PC-3 (cell line): ENCODE data around the gene KCNK13. TPM values are rescaled to one million over a fixed set of nuclear protein-coding genes. Genes with fewer than 3 reads are reported as not detected.

Source experiments
- ATAC-seq: fragments of 200-7000 bp; cut with Tn5 transposase; 2 replicates; pipeline ENCODE4 v1.9.1; 2020; ENCODE audit warnings: mild to moderate bottlenecking, moderate library complexity
- BruUV-seq: library from RNA; stranded (reverse); fragments of 400-500 nt; replicated peaks from 2 replicates; lab custom pipeline; 2021; lab: Mats Ljungman, UMichigan
- CTCF ChIA-PET: fragments of 300-600 bp; sonication (Branson Sonifier 250); formaldehyde crosslinking; loops from one replicate; lab custom pipeline; 2022; ENCODE audit warnings: antibody characterized with exemption; lab: Charles Lee
- POLR2A ChIA-PET: fragments of 300-600 bp; sonication (Branson Sonifier 250); formaldehyde crosslinking; loops from one replicate; lab custom pipeline; 2022; ENCODE audit warnings: antibody characterized with exemption; ENCODE audit not compliant: unreplicated experiment; lab: Charles Lee
- DNase-seq: peaks from one replicate; pipeline ENCODE4 v3.0.0-alpha.2; 2015
- H2AFZ ChIP-seq: fragments of 300-600 bp; sonication (generic); 2 replicates; pipeline ENCODE4 v1.6.0; 2016; ENCODE audit warnings: antibody characterized with exemption, low read length
- H3F3A ChIP-seq: fragments of 300-600 bp; sonication (generic); one replicate; pipeline ENCODE4 v1.6.0; 2017; ENCODE audit warnings: antibody characterized with exemption, low read length, control low read depth, mild to moderate bottlenecking; ENCODE audit not compliant: unreplicated experiment
- H3K27ac ChIP-seq: fragments of 300-600 bp; sonication (generic); 2 replicates; pipeline ENCODE4 v1.5.1; 2016; ENCODE audit warnings: mild to moderate bottlenecking, low read length
- H3K27me3 ChIP-seq: fragments of 300-600 bp; sonication (generic); 2 replicates; pipeline ENCODE4 v1.6.1; 2016; ENCODE audit warnings: low read length, mixed read lengths
- H3K36me3 ChIP-seq: fragments of 300-600 bp; sonication (generic); 2 replicates; pipeline ENCODE4 v1.6.1; 2016; ENCODE audit warnings: low read depth, mixed run types, low read length, mixed read lengths
- H3K4me1 ChIP-seq: fragments of 300-600 bp; sonication (generic); 2 replicates; pipeline ENCODE4 v1.5.1; 2016; ENCODE audit warnings: low read length; ENCODE audit not compliant: insufficient read depth
- H3K4me2 ChIP-seq: fragments of 300-600 bp; sonication (generic); 2 replicates; pipeline ENCODE4 v1.6.0; 2016; ENCODE audit warnings: low read length
- H3K4me3 ChIP-seq: fragments of 300-600 bp; sonication (generic); 2 replicates; pipeline ENCODE4 v1.5.1; 2016; ENCODE audit warnings: mild to moderate bottlenecking, low read length, mixed read lengths
- H3K79me2 ChIP-seq: fragments of 300-600 bp; sonication (generic); 2 replicates; pipeline ENCODE4 v1.6.1; 2017; ENCODE audit warnings: low read length, mixed read lengths
- H3K9ac ChIP-seq: fragments of 300-600 bp; sonication (generic); 2 replicates; pipeline ENCODE4 v1.6.0; 2016; ENCODE audit warnings: mild to moderate bottlenecking, low read length
- H3K9me2 ChIP-seq: fragments of 300-600 bp; sonication (generic); replicated peaks from 2 replicates; pipeline ENCODE4 v1.6.1; 2016; ENCODE audit warnings: mixed run types, low read length, mixed read lengths
- H3K9me3 ChIP-seq: fragments of 300-600 bp; sonication (generic); 2 replicates; pipeline ENCODE4 v1.6.1; 2016; ENCODE audit warnings: low read length, mixed read lengths
- H4K20me1 ChIP-seq: fragments of 300-600 bp; sonication (generic); 2 replicates; pipeline ENCODE4 v1.6.1; 2016; ENCODE audit warnings: low read length, mixed read lengths
- CTCF ChIP-seq: fragments of 300-600 bp; sonication (generic); conservative IDR thresholded peaks from 2 replicates; pipeline ENCODE4 v1.5.1; 2017; ENCODE audit warnings: antibody characterized with exemption, low read depth, mild to moderate bottlenecking, low read length
- EZH2 ChIP-seq: fragments of 300-600 bp; sonication (generic); IDR thresholded peaks from one replicate; pipeline ENCODE4 v1.6.1; 2017; ENCODE audit warnings: antibody characterized with exemption, mild to moderate bottlenecking, low read length; ENCODE audit not compliant: unreplicated experiment
- EZH2phosphoT487 ChIP-seq: fragments of 300-600 bp; sonication (generic); IDR thresholded peaks from 2 replicates; pipeline ENCODE4 v1.6.1; 2018; ENCODE audit warnings: mild to moderate bottlenecking, antibody characterized with exemption, low read length, borderline replicate concordance
- intact Hi-C: fragments of 100-400 bp; cut with micrococcal nuclease; formaldehyde crosslinking; loops from 2 replicates; pipeline ENCODE4 v1.9.0; 2023
- total RNA-seq: library from RNA; depleted of rRNA; stranded (reverse); fragments of >200 nt; gene quantifications from 2 replicates; pipeline ENCODE4 v1.2.3, GENCODE V29; 2014

Gene KCNK13
- total RNA-seq, 1 experiment from 2014 or later: 0.58 TPM

GRCh38 chr14:90039253-90040010, 22.4 kb upstream of the KCNK13 start:
- H3K9ac ChIP-seq: no peak overlapping the region
- intact Hi-C loops: no loop called here
- H3K4me2 ChIP-seq: no peak overlapping the region
- H2AFZ ChIP-seq: no peak overlapping the region
- DNase-seq (no peak), ATAC-seq (no peak)
- peaks cover 23% of the 10 kb centered on the region; the same call in 1 of the 2 replicates for H3K36me3 ChIP-seq
- ChIA-PET POLR2A (no interaction called here), CTCF (no interaction called here)
- no peak overlapping the region for H3K27ac ChIP-seq
- TF ChIP-seq CTCF (no peak), EZH2 (no peak), EZH2phosphoT487 (no peak)
- no peaks in the 10 kb centered on the region for H3K9me2 ChIP-seq
- BruUV-seq: no TSS peak
- no peaks in the 10 kb centered on the region for H3K4me1 ChIP-seq
- H4K20me1 ChIP-seq: no peaks in the 10 kb centered on the region
- H3F3A ChIP-seq: no peaks in the 10 kb centered on the region
- H3K4me3 ChIP-seq: no peak overlapping the region
- no peaks in the 10 kb centered on the region for H3K27me3 ChIP-seq
- no peaks in the 10 kb centered on the region for H3K79me2 ChIP-seq
- no peaks in the 10 kb centered on the region for H3K9me3 ChIP-seq

GRCh38 chr14:90040411-90040810, 21.4 kb upstream of the KCNK13 start:
- Histone ChIP-seq H2AFZ (no peak overlapping the region), H3F3A (no peaks in the 10 kb centered on the region), H3K79me2 (no peaks in the 10 kb centered on the region), H4K20me1 (no peaks in the 10 kb centered on the region), H3K9ac (no peak overlapping the region), H3K4me2 (no peak overlapping the region), H3K27ac (no peak overlapping the region), H3K9me2 (no peaks in the 10 kb centered on the region), H3K4me1 (no peaks in the 10 kb centered on the region), H3K36me3 (peaks cover 30% of the 10 kb centered on the region), H3K27me3 (no peaks in the 10 kb centered on the region), H3K9me3 (no peaks in the 10 kb centered on the region), H3K4me3 (no peak overlapping the region)
- ATAC-seq: no peak
- POLR2A ChIA-PET: no interaction called here
- BruUV-seq: no TSS peak
- no peak for DNase-seq
- CTCF ChIA-PET: no interaction called here
- TF ChIP-seq EZH2: no peak
- no peak for TF ChIP-seq CTCF
- TF ChIP-seq EZH2phosphoT487: no peak
- intact Hi-C loops: no loop called here

- Histone ChIP-seq H3K36me3 (peaks cover 30% of the 10 kb centered on the region), H3F3A (no peaks in the 10 kb centered on the region), H2AFZ (no peak overlapping the region), H3K4me1 (no peaks in the 10 kb centered on the region), H4K20me1 (no peaks in the 10 kb centered on the region), H3K79me2 (no peaks in the 10 kb centered on the region), H3K27ac (no peak overlapping the region), H3K9ac (no peak overlapping the region), H3K9me3 (no peaks in the 10 kb centered on the region), H3K4me2 (no peak overlapping the region), H3K9me2 (no peaks in the 10 kb centered on the region), H3K4me3 (no peak overlapping the region), H3K27me3 (no peaks in the 10 kb centered on the region)
- no TSS peak for BruUV-seq
- intact Hi-C loops: no loop called here
- TF ChIP-seq EZH2phosphoT487: no peak
- no peak for TF ChIP-seq CTCF
- no peak for TF ChIP-seq EZH2
- POLR2A ChIA-PET: no interaction called here
- CTCF ChIA-PET: no interaction called here
- DNase-seq (no peak), ATAC-seq (no peak)
Measured at GRCh38 chr14:90042496-90043252, 19.1 kb upstream of the KCNK13 start.
